Lower lobe of right lung (tissue), 2 donors: ENCODE data around the gene TTC28. TPM values are rescaled to one million over a fixed set of nuclear protein-coding genes. Genes with fewer than 3 reads are reported as not detected.

Experiments used
- ATAC-seq, 2 donors: fragments of 200-7000 bp; cut with Tn5 transposase; one replicate each; pipeline ENCODE4 v1.9.1; 2020 to 2022; ENCODE audit warnings: mild to moderate bottlenecking in 2 of 2, moderate library complexity in 2 of 2
- DNase-seq: peaks from one replicate; pipeline ENCODE4 v3.0.0-alpha.2; 2020
- H3K27ac ChIP-seq: fragments of 200-600 bp; one replicate; pipeline ENCODE4 v1.8.0; 2022
- H3K27me3 ChIP-seq: fragments of 200-600 bp; one replicate; pipeline ENCODE4 v1.8.0; 2022; ENCODE audit warnings: low read depth
- H3K36me3 ChIP-seq: fragments of 200-600 bp; one replicate; pipeline ENCODE4 v1.8.0; 2022; ENCODE audit warnings: mild to moderate bottlenecking
- H3K4me1 ChIP-seq: fragments of 200-600 bp; one replicate; pipeline ENCODE4 v1.8.0; 2022
- H3K4me3 ChIP-seq: fragments of 200-600 bp; one replicate; pipeline ENCODE4 v1.8.0; 2022; ENCODE audit warnings: mild to moderate bottlenecking
- H3K9me3 ChIP-seq: fragments of 200-600 bp; one replicate; pipeline ENCODE4 v1.8.0; 2022
- CTCF ChIP-seq: fragments of 200-600 bp; IDR thresholded peaks from one replicate; pipeline ENCODE4 v1.8.0; 2022; ENCODE audit warnings: antibody characterized with exemption, mild to moderate bottlenecking
- intact Hi-C: fragments of 100-400 bp; cut with DNase I; formaldehyde crosslinking; loops from one replicate; pipeline ENCODE4 v1.11.0; 2022
- total RNA-seq: library from RNA; stranded (reverse); fragmentation: NEBNext Ultra II Directional; extraction: Animal tissue kit (Norgen Biotek cat#: 25700); gene quantifications from one replicate; pipeline ENCODE4 v1.2.1, GENCODE V29; 2021
- donor health status: DM: no; HTN: yes; CAD: no; lungs with severe emphysema.

Gene TTC28
- total RNA-seq, 1 donor from 2014 or later = 39.6 TPM

- no peaks in the 10 kb centered on the region for H3K9me3 ChIP-seq
- H3K27me3 ChIP-seq = no peaks in the 10 kb centered on the region
- no peaks in the 10 kb centered on the region for H3K4me1 ChIP-seq
- no peak overlapping the region for H3K4me3 ChIP-seq
- intact Hi-C loops = no loop called here
- H3K36me3 ChIP-seq = no peaks in the 10 kb centered on the region
- DNase-seq (no peak), ATAC-seq (no peak)
- H3K27ac ChIP-seq = no peak overlapping the region
- no peak for TF ChIP-seq CTCF
These were observed 23.5 kb downstream of the TTC28 start for GRCh38 chr22:28656181-28656580.

- H3K4me1 ChIP-seq = no peaks in the 10 kb centered on the region
- H3K4me3 ChIP-seq = no peak overlapping the region
- no peaks in the 10 kb centered on the region for H3K27me3 ChIP-seq
- TF ChIP-seq CTCF = no peak
- ATAC-seq (no peak), DNase-seq (no peak)
- intact Hi-C loops = no loop called here
- no peaks in the 10 kb centered on the region for H3K9me3 ChIP-seq
- H3K27ac ChIP-seq = no peak overlapping the region
- H3K36me3 ChIP-seq = no peaks in the 10 kb centered on the region
These were observed 29.2 kb downstream of the TTC28 start for GRCh38 chr22:28650463-28650862.

GRCh38 chr22:28648792-28649191 is 30.8 kb downstream of the TTC28 start:
- no peaks in the 10 kb centered on the region for H3K9me3 ChIP-seq
- intact Hi-C loops = no loop called here
- ATAC-seq = no peak

GRCh38 chr22:28647216-28647615 is 32.4 kb downstream of the TTC28 start:
- Histone ChIP-seq H3K9me3 (no peaks in the 10 kb centered on the region), H3K4me1 (no peaks in the 10 kb centered on the region), H3K36me3 (no peaks in the 10 kb centered on the region), H3K27me3 (no peaks in the 10 kb centered on the region), H3K4me3 (no peak overlapping the region), H3K27ac (no peak overlapping the region)
- no peak for DNase-seq
- ATAC-seq = no peak
- intact Hi-C loops = no loop called here
- TF ChIP-seq CTCF = no peak

More at GRCh38 chr22:28648792-28649191, 30.8 kb downstream of the TTC28 start:
- Histone ChIP-seq H3K36me3 (no peaks in the 10 kb centered on the region), H3K4me1 (no peaks in the 10 kb centered on the region), H3K27me3 (no peaks in the 10 kb centered on the region), H3K4me3 (no peak overlapping the region), H3K27ac (no peak overlapping the region)
- DNase-seq = no peak
- no peak for TF ChIP-seq CTCF

GRCh38 chr22:28639321-28639720 is 40.3 kb downstream of the TTC28 start:
- no peak for TF ChIP-seq CTCF
- intact Hi-C loops = no loop called here
- Histone ChIP-seq H3K4me1 (no peaks in the 10 kb centered on the region), H3K27me3 (no peaks in the 10 kb centered on the region), H3K36me3 (no peaks in the 10 kb centered on the region), H3K9me3 (no peaks in the 10 kb centered on the region), H3K4me3 (no peak overlapping the region), H3K27ac (no peak overlapping the region)
- ATAC-seq (no peak), DNase-seq (no peak)

GRCh38 chr22:28637225-28637624 is 42.4 kb downstream of the TTC28 start:
- H3K4me1 ChIP-seq = no peaks in the 10 kb centered on the region
- no peaks in the 10 kb centered on the region for H3K27me3 ChIP-seq
- H3K9me3 ChIP-seq = no peaks in the 10 kb centered on the region
- no peak for ATAC-seq
- intact Hi-C loops = no loop called here
- TF ChIP-seq CTCF = no peak
- no peak for DNase-seq
- no peaks in the 10 kb centered on the region for H3K36me3 ChIP-seq
- no peak overlapping the region for H3K4me3 ChIP-seq
- no peak overlapping the region for H3K27ac ChIP-seq
